ENCODE data around the gene UBTD1.

Gene UBTD1

DNA sequence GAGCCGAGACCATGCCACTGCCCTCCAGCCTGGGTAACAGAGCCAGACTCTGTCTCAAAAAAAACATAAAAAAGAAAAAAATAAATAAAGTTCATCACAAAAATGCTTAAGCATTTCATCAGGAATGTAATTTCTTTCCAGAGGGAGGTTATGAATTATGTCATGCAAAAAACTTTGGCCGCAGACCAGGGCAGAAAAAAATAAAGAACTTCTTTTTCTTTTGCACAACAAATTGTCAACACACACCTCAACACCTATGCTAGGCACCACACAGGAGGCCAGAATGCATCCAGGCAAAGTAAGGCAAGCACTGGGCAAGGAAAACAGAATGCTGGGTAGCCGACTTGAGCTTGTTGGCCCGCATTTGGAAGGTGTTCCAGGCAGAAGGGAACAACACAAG is 94.7 kb downstream of the UBTD1 start:
- Histone ChIP-seq H3K14ac (ENCODE audit: low read length) (no peak overlapping the region), H3K9ac (ENCODE audit: low read length) (no peak overlapping the region), H3K27ac (ENCODE audit: low read depth, low read length) (no peak overlapping the region), H4K8ac (ENCODE audit: low read depth, low read length) (no peak overlapping the region), H2BK12ac (ENCODE audit: low read length) (no peak overlapping the region), H2BK5ac (ENCODE audit: low read depth, low read length, poor library complexity) (no peak overlapping the region), H3K18ac (ENCODE audit: low read length) (no peak overlapping the region), H3K36me3 (ENCODE audit: control insufficient read depth in 1 of 2, insufficient read depth in 2 of 2, low read length in 2 of 2) (no peaks in the 10 kb centered on the region), H2AFZ (ENCODE audit: insufficient read depth, low read length, poor library complexity) (no peak overlapping the region), H3K23ac (ENCODE audit: low read length) (no peak overlapping the region), H2AK5ac (ENCODE audit: low read length) (no peak overlapping the region), H3K4me2 (ENCODE audit: low read length) (no peak overlapping the region), H3K79me1 (ENCODE audit: low read length) (no peaks in the 10 kb centered on the region), H3K79me2 (ENCODE audit: control insufficient read depth, insufficient read depth, low read length, poor library complexity) (no peaks in the 10 kb centered on the region), H4K91ac (ENCODE audit: low read depth, low read length) (no peak overlapping the region), H3K4me1 (ENCODE audit: control insufficient read depth in 1 of 2, insufficient read depth in 2 of 2, low read length in 2 of 2) (peaks cover 4 to 6% of the 10 kb centered on the region in 2 experiments), H3K9me3 (ENCODE audit: insufficient read depth, low read depth, low read length) (peaks cover 3% of the 10 kb centered on the region), H3K27me3 (ENCODE audit: insufficient read depth, low read length) (no peaks in the 10 kb centered on the region), H3K4me3 (ENCODE audit: low read depth, low read length) (peak overlapping the region; percentile 14), H3K4ac (ENCODE audit: low read depth, low read length) (no peak overlapping the region), H4K12ac (ENCODE audit: low read depth, low read length) (no peak overlapping the region), H2BK120ac (ENCODE audit: insufficient read depth, low read length, poor library complexity) (no peak overlapping the region)
- no peak for DNase-seq
- no CpG with 5 or more reads among the region's 4 CpGs for WGBS (ENCODE audit: extremely low coverage, insufficient coverage, insufficient read length)

DNA sequence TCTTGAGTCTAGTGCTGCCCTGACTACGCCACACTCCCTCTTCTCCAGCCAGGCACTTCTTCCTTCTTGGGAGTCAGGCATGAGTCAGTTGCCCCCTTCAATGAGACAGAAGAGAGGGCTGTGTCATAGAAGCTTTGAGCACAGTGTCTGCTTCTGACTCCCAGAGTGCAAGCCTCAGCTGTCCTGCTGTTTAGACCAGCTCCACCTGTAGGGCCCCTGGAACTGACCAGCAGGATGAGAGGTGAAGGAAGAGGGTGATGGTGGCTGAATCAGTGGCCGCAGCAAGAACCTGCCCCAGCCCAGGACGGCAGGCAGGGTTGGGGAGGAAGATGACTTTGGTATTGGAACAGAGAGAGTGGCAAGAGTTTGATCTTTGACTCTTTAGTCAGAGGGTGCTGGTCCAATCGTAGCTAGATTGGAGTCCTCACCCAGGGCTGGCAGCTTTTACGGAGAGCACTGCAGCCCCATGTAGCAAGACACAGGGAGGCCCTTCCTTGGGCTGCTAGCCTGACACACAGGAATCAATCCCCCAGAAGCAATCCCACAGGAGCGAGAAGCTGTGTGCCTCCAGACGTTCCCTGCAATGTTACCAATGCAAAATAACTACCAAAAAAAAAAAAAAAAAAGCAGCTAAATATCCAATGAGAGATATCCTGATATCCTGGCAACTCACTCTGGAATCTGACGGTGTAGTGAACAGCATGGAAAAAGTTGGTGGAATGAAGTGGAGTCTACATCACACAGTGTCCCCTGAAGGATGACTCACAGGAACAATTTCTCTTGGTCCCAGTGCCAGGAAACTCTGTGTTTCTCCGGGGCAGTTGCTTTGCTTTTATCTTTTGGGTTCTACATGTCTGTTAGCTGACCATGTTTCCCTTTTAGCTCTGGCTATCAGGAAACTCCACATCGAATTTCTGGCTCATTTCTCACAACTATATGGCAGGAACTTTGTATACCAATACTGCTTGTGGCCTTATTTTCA is 97.7 kb downstream of the UBTD1 start:
- Histone ChIP-seq H3K9me3 (ENCODE audit: insufficient read depth, low read depth, low read length) (no peaks in the 10 kb centered on the region), H3K36me3 (ENCODE audit: control insufficient read depth in 1 of 2, insufficient read depth in 2 of 2, low read length in 2 of 2) (no peaks in the 10 kb centered on the region), H3K14ac (ENCODE audit: low read length) (no peak overlapping the region), H3K4ac (ENCODE audit: low read depth, low read length) (no peak overlapping the region), H3K18ac (ENCODE audit: low read length) (no peak overlapping the region), H3K27ac (ENCODE audit: low read depth, low read length) (no peak overlapping the region), H2BK120ac (ENCODE audit: insufficient read depth, low read length, poor library complexity) (no peak overlapping the region), H3K79me2 (ENCODE audit: control insufficient read depth, insufficient read depth, low read length, poor library complexity) (no peaks in the 10 kb centered on the region), H4K12ac (ENCODE audit: low read depth, low read length) (no peak overlapping the region), H2BK12ac (ENCODE audit: low read length) (no peak overlapping the region), H2AK5ac (ENCODE audit: low read length) (no peak overlapping the region), H3K4me3 (ENCODE audit: low read depth, low read length) (no peak overlapping the region), H4K91ac (ENCODE audit: low read depth, low read length) (no peak overlapping the region), H3K27me3 (ENCODE audit: insufficient read depth, low read length) (no peaks in the 10 kb centered on the region), H2AFZ (ENCODE audit: insufficient read depth, low read length, poor library complexity) (no peak overlapping the region), H3K4me1 (ENCODE audit: control insufficient read depth in 1 of 2, insufficient read depth in 2 of 2, low read length in 2 of 2) (peaks cover 4 to 6% of the 10 kb centered on the region in 2 experiments), H4K8ac (ENCODE audit: low read depth, low read length) (no peak overlapping the region), H2BK5ac (ENCODE audit: low read depth, low read length, poor library complexity) (no peak overlapping the region), H3K9ac (ENCODE audit: low read length) (no peak overlapping the region), H3K79me1 (ENCODE audit: low read length) (no peaks in the 10 kb centered on the region), H3K4me2 (ENCODE audit: low read length) (no peak overlapping the region), H3K23ac (ENCODE audit: low read length) (no peak overlapping the region)
- WGBS (ENCODE audit: extremely low coverage, insufficient coverage, insufficient read length) = no CpG with 5 or more reads among the region's 10 CpGs
- DNase-seq = peak in 1 of 2 donors; percentile 34

DNA sequence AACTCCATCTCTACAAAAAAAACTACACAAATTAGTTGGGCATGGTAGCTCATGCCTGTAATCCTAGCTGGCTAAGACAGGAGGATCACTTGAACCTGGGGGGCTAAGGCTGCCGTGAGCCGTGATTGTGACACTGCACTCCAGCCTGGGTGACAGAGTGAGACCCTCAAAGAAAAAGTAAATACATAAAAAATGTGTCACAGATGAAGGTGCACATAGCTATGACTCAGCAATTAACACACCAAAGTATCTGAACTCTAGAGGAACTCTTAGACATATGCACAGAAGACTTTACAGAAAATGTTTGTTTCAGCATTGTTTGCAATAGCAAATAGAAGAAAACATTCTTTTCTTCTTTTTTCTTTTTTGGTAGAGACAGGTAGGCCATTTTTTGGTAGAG is 99.1 kb downstream of the UBTD1 start:
- Histone ChIP-seq H3K18ac (ENCODE audit: low read length) (no peak overlapping the region), H3K9ac (ENCODE audit: low read length) (no peak overlapping the region), H2AFZ (ENCODE audit: insufficient read depth, low read length, poor library complexity) (no peak overlapping the region), H2AK5ac (ENCODE audit: low read length) (no peak overlapping the region), H4K91ac (ENCODE audit: low read depth, low read length) (no peak overlapping the region), H3K4me2 (ENCODE audit: low read length) (no peak overlapping the region), H3K14ac (ENCODE audit: low read length) (no peak overlapping the region), H3K27me3 (ENCODE audit: insufficient read depth, low read length) (no peaks in the 10 kb centered on the region), H3K23ac (ENCODE audit: low read length) (no peak overlapping the region), H3K79me2 (ENCODE audit: control insufficient read depth, insufficient read depth, low read length, poor library complexity) (no peaks in the 10 kb centered on the region), H4K8ac (ENCODE audit: low read depth, low read length) (no peak overlapping the region), H3K4me3 (ENCODE audit: low read depth, low read length) (no peak overlapping the region), H2BK5ac (ENCODE audit: low read depth, low read length, poor library complexity) (no peak overlapping the region), H3K27ac (ENCODE audit: low read depth, low read length) (no peak overlapping the region), H3K4me1 (ENCODE audit: control insufficient read depth in 1 of 2, insufficient read depth in 2 of 2, low read length in 2 of 2) (peaks cover 4 to 6% of the 10 kb centered on the region in 2 experiments), H4K12ac (ENCODE audit: low read depth, low read length) (no peak overlapping the region), H3K36me3 (ENCODE audit: control insufficient read depth in 1 of 2, insufficient read depth in 2 of 2, low read length in 2 of 2) (no peaks in the 10 kb centered on the region), H3K4ac (ENCODE audit: low read depth, low read length) (no peak overlapping the region), H3K79me1 (ENCODE audit: low read length) (no peaks in the 10 kb centered on the region), H2BK120ac (ENCODE audit: insufficient read depth, low read length, poor library complexity) (no peak overlapping the region), H2BK12ac (ENCODE audit: low read length) (peak overlapping the region; percentile 16), H3K9me3 (ENCODE audit: insufficient read depth, low read depth, low read length) (no peaks in the 10 kb centered on the region)
- WGBS (ENCODE audit: extremely low coverage, insufficient coverage, insufficient read length) = no CpG with 5 or more reads among the region's 2 CpGs
- DNase-seq = no peak

DNA sequence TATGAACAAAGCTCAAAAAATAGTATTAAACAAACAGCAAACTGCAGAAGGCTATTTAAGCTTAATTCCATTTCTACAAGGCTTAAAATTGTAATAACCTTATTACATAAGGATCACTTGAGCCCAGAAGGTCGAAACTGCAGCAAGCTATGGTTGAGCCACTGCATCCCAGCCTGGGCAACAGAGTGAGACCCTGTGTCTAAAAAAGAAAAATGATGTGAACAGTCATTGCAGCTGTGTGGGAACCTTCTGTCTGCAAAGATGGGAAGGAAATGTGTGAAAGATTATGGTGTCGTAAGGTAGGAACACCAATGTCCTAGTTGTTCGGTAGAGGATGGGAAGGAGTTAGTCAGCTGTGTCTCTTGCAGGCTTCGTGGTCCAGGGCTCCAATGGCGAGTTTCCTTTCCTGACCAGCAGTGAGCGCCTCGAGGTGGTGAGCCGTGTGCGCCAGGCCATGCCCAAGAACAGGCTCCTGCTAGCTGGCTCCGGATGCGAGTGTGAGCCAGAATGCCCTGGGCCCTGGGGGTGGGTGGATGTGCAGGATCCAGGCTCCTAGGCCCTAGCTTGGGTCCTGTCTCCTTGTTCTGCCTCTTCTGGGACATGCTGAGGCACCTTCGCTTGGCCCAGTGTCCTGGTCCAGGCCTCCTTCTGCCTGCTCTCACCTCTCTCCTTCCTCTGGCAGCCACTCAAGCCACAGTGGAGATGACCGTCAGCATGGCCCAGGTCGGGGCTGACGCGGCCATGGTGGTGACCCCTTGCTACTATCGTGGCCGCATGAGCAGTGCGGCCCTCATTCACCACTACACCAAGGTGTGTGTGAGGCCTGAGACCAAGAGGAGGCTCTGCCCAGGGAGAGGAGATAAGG is 99.9 kb downstream of the UBTD1 start:
- H3K9ac ChIP-seq (ENCODE audit: low read length) = no peak overlapping the region
- no peak overlapping the region for H4K8ac ChIP-seq (ENCODE audit: low read depth, low read length)
- H3K36me3 ChIP-seq (ENCODE audit: control insufficient read depth in 1 of 2, insufficient read depth in 2 of 2, low read length in 2 of 2) = no peaks in the 10 kb centered on the region
- H2BK5ac ChIP-seq (ENCODE audit: low read depth, low read length, poor library complexity) = no peak overlapping the region
- no peak overlapping the region for H2AK5ac ChIP-seq (ENCODE audit: low read length)
- no peak overlapping the region for H3K4me3 ChIP-seq (ENCODE audit: low read depth, low read length)
- H3K4ac ChIP-seq (ENCODE audit: low read depth, low read length) = no peak overlapping the region
- peaks cover 4 to 6% of the 10 kb centered on the region in 2 experiments for H3K4me1 ChIP-seq (ENCODE audit: control insufficient read depth in 1 of 2, insufficient read depth in 2 of 2, low read length in 2 of 2)
- DNase-seq = no peak
- H4K91ac ChIP-seq (ENCODE audit: low read depth, low read length) = no peak overlapping the region
- H3K27me3 ChIP-seq (ENCODE audit: insufficient read depth, low read length) = no peaks in the 10 kb centered on the region
- no peak overlapping the region for H2BK120ac ChIP-seq (ENCODE audit: insufficient read depth, low read length, poor library complexity)
- no peaks in the 10 kb centered on the region for H3K79me2 ChIP-seq (ENCODE audit: control insufficient read depth, insufficient read depth, low read length, poor library complexity)
- H3K18ac ChIP-seq (ENCODE audit: low read length) = no peak overlapping the region
- no peak overlapping the region for H2BK12ac ChIP-seq (ENCODE audit: low read length)
- H3K27ac ChIP-seq (ENCODE audit: low read depth, low read length) = no peak overlapping the region
- no peak overlapping the region for H3K23ac ChIP-seq (ENCODE audit: low read length)
- WGBS (ENCODE audit: extremely low coverage, insufficient coverage, insufficient read length) = no CpG with 5 or more reads among the region's 19 CpGs
- no peak overlapping the region for H2AFZ ChIP-seq (ENCODE audit: insufficient read depth, low read length, poor library complexity)
- no peak overlapping the region for H3K4me2 ChIP-seq (ENCODE audit: low read length)
- no peak overlapping the region for H4K12ac ChIP-seq (ENCODE audit: low read depth, low read length)
- no peaks in the 10 kb centered on the region for H3K9me3 ChIP-seq (ENCODE audit: insufficient read depth, low read depth, low read length)
- no peak overlapping the region for H3K14ac ChIP-seq (ENCODE audit: low read length)
- H3K79me1 ChIP-seq (ENCODE audit: low read length) = no peaks in the 10 kb centered on the region
